Activated T-cell treated with anti-CD3 and anti-CD28 coated beads for 4 hours (primary cell): ENCODE data around the gene IGSF21.

Experiments used
- DNase-seq: peaks from one replicate; pipeline ENCODE4 v3.0.0-alpha.2; 2020

The IGSF21 gene

DNA sequence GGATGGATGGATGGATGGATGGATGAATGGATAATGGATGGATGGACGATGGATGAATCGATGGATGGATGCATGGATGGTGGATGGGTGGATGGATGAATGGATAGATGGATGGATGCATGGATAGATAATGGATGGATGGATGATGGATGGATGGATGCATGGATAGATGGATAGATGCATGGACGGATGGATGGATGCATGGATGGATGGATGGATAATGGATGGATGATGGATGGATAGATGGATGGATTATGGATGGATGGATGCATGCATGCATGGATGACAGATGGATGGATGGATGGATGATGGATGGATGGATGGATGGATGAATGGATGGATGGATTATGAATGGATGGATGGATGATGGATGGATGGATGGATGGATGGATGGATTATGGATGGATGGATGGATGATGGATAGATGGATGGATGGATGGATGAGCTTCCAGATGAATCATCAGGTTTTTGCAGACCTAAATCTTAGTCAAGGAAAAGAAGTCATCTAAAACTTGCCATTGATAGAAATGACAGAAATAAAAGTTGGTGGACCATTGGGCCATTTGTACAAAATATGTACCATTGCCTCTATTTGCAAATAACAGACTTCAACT, 197.7 kb downstream of the IGSF21 start:
- no peak for DNase-seq

DNA sequence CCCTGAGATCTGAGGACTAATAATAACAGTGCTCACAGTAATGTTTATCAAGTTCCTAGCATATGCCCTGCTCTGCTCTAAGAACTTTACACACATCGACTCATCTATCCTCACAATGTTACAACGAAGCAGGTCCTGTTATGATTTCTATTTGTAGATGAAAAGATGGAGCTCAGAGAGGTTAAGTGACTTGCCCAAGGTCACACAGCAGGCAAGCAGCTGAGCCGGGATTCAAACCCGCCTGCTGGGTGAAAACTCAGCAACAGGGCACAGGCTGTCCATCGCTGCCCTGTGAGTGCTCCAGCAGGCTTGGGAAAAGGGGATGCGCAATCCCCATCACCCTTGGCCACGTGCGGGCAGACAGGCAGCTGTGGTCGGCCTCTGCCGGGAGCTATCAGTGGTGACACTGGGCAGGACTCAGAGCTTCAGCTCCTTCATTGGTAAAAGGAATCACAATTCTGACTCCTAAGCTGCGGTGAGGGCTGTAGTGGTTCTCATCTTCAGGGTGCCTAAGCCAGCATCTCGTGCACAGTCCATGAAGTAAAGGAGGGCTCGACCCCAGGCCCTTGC, 199.8 kb downstream of the IGSF21 start:
- no peak for DNase-seq

DNA sequence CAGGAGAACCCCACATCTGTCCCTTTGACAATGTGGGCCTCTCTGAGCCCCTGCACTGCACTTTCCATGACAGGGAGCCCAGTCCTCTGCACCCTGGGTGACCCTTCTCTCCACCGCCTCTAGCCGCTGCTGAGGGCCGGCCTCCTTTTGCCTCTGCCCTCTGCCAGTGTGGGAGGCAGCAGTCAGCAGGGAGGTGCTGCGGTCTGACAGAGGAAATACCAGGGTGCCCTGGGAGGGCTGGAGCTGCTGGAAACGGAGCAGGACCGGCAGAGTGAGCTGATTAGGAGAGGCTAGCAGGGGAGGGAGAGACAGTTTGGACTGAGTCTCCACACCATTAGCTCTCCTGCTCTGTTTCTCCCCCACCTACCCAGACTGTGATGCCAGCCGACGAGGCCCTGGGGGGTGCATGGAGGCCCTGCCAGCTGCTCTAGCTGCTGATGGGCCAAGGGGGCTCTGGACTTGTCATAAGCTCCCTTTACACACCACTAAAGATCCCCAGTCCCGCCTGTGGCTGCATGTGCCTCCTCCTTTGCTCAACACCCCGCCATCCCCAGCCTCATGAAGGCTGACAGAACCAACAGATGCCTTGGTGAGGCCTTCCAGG, 202.1 kb downstream of the IGSF21 start:
- DNase-seq: no peak

- no peak for DNase-seq
Measured at GRCh38 chr1:18312961-18313360, 205.4 kb downstream of the IGSF21 start.

- DNase-seq: no peak
Measured at GRCh38 chr1:18313523-18313922, 205.9 kb downstream of the IGSF21 start.

- DNase-seq: no peak
Measured at GRCh38 chr1:18314399-18314798, 206.8 kb downstream of the IGSF21 start.

DNA sequence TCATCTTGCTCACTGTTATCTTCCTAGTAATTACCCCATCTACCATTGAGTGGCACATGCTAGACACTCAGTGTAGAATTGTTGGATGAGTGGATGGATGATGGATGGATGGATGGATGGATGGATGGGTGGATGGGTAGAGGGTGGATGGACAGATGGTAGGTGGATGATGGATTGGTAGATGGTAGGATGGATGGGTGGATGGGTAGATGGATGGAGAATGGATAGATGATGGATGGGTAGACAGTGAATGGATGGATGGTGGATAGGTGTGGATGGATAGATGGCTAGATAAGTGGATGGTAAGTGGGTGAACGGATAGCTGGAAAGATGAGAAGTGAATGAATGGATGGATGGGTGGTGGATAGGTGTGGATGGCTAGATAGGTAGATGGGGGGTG, 207.9 kb downstream of the IGSF21 start:
- no peak for DNase-seq

DNA sequence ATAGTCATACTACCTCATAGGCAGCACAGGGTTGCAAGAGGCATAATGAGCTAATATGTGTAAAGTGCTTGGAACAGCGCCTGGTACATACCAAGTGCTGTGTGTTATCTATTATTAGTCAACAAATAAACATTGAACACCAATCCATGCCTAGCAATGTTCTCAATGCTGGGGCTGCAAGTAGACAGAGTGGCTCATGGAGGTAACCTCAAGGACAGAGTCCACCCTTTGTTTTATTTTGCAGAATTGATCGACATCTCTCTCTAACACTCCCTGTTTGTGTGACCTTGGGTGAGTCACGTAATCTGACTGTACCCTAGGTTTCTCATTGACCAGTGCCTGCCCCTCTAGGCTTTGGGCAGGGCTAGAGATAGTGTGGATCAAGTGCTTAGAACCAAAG, 209.2 kb downstream of the IGSF21 start:
- DNase-seq: no peak

- DNase-seq: no peak
Measured at GRCh38 chr1:18319099-18319498, 211.5 kb downstream of the IGSF21 start.

- no peak for DNase-seq
Measured at GRCh38 chr1:18320051-18320450, 212.5 kb downstream of the IGSF21 start.

- DNase-seq: no peak
Measured at GRCh38 chr1:18322368-18323032, 214.9 kb downstream of the IGSF21 start.

DNA sequence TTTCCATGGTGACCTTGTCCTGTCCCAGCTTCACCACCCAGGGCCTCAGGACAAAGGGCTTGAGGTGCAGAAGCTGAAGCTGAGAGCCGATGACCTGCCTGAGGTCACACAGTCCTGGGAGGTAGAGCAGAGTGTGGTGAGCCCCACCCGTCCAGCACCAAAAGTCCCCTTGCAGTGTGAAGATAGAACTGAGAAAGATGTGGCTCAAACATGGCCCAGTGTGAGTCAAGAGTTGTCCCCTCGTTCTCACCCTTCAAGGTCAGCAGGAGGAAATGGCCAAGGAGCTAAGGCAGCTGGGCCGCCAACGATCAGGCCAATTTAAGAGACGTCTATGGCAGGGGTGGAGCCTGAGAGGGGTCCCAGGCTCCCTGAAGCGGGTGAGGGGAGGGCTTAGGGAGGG, 215.7 kb downstream of the IGSF21 start:
- no peak for DNase-seq

DNA sequence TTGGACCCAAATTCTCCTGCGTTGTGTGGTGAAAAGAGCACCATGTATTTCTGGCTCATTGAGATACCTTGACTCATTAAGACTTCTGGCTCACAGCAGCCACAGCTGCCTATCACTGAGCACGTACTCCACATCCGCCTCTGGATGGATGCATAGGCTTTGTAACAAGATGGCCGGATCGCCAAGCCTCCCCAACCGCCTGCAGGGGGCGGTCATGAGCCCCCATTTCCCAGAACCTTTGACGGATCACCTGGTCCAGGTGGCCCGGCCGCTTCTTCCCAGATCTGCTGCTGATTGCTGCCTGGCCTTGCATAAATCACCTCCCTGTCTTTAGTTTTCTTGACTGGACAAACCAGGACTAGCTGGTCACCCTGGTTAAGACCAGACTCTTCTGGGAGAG, 216.6 kb downstream of the IGSF21 start:
- no peak for DNase-seq

DNA sequence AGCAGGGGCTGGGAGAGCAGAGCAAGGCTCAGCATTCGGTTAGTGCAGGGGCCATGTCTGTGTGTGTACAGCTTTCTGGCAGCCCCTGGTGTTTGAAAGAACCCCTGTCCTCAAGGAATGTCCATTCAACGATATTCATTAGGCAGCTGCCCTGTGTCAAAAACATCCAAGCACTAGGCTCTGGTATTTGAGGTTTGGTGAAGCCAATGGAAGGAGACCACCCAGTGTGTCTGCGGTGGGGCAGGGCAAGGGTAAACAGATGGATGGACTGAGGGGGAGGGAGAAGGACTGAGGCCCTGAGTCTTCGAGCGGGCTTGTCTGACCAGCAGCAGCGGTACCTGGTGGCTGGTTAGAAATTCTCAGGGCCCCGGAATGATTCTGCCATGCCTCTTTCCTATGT, 217.5 kb downstream of the IGSF21 start:
- DNase-seq: no peak

DNA sequence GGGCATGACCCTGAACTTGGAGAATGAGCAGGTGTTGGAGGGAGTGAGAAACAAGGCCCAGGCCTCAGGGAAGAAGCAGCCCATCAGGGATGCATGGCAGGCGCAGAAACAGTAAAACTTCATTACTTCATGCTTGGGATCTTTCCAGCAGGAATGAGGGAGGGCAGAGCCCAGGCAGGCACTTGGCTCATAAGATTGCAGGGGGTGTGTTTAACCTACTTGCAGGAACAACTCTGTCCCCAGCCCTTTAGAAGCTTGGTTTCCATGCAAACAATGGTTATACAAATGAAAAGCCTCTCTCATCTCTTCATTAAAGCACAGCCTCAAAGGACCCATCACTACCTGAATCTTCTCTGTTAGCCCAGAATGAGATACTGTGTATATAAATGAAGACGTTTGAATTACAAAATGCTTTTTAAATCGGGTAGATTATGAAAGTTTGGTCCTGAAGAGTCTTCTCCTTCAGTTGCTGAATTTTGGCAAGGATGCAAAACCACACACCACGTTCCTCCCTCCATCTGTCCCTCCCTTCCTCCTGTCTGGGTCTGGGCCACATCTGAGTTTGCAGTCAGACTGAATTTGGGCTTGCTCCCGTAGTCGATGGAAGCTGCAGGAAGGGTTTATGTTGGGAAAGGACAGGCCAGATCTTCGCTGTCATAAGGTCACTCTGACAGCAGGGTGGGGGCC, 218.8 kb downstream of the IGSF21 start:
- DNase-seq: no peak

DNA sequence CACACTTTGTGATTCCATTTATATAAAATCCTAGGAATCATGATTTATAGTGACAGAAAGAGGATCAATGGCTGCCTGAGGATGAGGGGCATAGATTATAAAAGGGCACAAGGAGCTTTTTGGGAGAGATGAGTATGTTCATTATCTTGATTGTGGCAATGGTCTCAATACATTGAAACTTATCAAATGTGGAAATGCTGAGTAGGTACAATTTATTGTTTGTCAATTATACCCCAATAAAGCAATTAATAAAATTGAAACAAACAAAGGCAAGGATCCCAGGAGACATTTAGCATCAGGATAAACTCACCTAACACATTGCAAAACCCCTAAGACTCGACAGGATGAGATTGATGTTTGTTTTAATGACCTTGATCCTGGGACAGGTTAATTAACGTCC, 220.1 kb downstream of the IGSF21 start:
- no peak for DNase-seq

- DNase-seq: no peak
Measured at GRCh38 chr1:18328803-18329202, 221.2 kb downstream of the IGSF21 start.

DNA sequence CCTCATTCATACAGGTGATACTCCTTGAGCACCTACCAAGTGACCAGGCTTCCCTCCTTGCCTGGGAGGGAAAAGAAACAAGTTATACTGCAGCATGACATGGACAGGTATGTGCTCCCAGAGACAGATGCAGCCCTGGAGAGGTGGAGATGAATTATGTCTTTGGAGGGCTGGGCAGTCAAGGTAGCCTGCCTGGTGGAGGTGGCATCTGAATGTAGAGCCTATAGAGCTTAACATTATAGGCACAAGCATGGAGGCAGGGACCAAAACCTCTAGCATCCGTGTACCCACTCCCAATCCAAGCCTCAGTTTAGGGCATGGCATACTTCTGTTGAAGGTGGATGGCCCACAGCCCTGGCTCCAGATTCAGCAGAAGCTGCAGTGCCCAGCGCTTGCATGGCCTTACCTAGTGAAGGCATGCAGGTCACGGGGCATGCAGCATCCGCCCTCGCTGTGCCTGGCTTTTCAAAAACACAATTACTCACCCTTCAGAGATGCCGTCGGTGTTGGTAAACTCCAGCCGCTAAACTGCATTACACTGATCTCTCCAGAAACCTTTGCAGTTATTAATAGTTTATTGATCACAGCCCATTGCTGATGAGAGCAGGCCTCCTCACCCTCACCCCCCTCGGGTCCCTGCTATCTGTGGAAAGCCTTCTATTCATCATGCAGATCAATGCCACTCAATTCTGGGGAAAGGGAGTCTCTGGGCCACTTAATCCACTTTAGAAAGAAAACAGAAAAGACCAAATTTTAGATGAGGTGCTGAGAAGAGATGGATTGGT, 222.1 kb downstream of the IGSF21 start:
- no peak for DNase-seq

DNA sequence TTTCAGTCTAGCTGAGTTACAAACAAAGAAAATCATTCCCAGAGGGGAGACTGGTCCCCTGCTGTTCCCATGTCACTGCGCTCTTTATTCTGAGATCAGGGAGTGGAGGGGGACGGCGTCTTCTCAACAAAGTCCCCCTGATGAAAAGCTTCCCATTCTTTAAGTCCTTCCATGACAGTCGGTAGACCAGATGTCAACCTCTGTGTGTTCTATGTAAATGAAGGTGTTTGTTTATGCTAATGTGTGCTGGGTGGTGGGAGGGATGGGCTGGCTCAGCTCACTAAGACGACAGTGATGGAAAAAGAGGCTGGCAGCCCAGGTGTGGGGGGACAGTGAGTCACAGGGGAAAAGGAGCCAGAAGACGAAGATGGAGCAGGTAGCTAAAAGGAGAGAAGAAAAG, 225.0 kb downstream of the IGSF21 start:
- no peak for DNase-seq

- DNase-seq: no peak
Measured at GRCh38 chr1:18333220-18333619, 225.6 kb downstream of the IGSF21 start.

DNA sequence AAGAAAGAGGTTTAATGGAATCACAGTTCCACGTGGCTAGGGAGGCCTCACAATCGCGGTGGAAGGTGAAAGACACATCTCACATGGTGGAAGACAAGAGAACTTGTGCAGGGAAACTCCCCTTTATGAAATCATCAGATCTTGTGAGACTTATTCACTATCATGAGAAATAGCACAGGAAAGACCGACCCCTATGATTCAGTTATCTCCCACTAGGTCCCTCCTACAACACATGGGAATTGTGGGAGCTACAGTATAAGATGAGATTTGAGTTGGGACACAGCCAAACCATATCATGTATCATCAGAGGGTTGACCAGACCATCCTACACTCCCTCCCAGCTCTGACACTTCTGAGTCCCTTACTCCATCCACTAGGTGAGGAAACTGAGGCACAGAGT, 229.2 kb downstream of the IGSF21 start:
- no peak for DNase-seq

DNA sequence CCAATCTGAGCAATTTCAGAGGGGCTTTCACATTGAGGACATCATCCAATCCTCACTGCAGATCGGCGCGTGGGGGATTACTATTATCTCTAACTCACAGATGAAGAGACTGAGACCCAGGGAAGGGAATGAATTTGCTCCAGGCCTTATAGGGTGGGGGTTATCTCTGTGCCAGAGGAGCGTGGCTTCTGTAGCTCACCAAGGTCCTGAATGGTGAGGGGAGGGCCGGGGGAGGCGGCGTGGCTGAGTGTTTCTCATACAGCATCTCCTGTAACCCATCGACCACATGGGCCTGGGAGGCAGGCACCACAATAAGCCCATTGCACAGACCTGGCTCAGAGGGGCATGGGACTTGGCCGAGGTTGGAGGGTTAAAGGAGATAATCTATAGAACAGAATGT, 230.2 kb downstream of the IGSF21 start:
- no peak for DNase-seq

DNA sequence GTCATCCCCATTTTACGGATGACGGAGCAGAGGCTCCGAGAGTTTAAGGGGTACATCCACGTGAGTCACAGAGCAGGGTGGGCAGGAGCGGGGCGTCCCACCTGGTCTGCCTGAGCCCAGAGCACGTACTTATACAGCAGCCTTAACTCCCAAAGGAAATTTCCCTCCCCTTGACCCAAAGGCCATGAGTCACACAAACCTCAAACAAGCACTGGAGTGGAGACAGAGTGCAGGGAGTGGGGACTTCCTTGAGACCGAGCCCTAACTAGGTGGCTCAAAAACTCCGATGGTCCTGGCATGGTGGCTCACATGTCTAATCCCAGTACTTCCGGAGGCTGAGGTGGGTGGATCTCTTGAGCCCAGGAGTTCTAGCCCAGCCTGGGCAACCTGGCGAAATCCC, 231.6 kb downstream of the IGSF21 start:
- DNase-seq: no peak
